ENCODE data around the gene CRP. TPM values are rescaled to one million over a fixed set of nuclear protein-coding genes. Genes with fewer than 3 reads are reported as not detected.
"Not testable (repeated sequence)": the region's sequence is repeated elsewhere in the genome, so short reads cannot be mapped to it uniquely, and the experiment has no call there.

Gene CRP
- total RNA-seq, 1 donor from 2014 or later: not detected

- DNase-seq (ENCODE audit: low spot score in 2 of 2) (no peak), FAIRE-seq (no peak)
These were observed 9.9 kb downstream of the CRP start for GRCh38 chr1:159704481-159704880.

GRCh38 chr1:159700312-159700711 lies 14.1 kb downstream of the CRP start:
- FAIRE-seq: no peak

GRCh38 chr1:159699653-159700052 lies 14.7 kb downstream of the CRP start:
- no peak for DNase-seq (ENCODE audit: low spot score in 2 of 2)
- no peak for FAIRE-seq

More at GRCh38 chr1:159700312-159700711, 14.1 kb downstream of the CRP start:
- DNase-seq (ENCODE audit: low spot score in 2 of 2): no peak

- FAIRE-seq: no peak
- DNase-seq (ENCODE audit: low spot score in 2 of 2): no peak
These were observed 15.1 kb downstream of the CRP start for GRCh38 chr1:159699246-159699645.

GRCh38 chr1:159687511-159687910 lies 26.9 kb downstream of the CRP start:
- DNase-seq (ENCODE audit: low spot score in 2 of 2) (no peak), FAIRE-seq (no peak)

GRCh38 chr1:159686599-159687299 lies 27.6 kb downstream of the CRP start:
- FAIRE-seq (no peak), DNase-seq (ENCODE audit: low spot score in 2 of 2) (no peak)

GRCh38 chr1:159678939-159679338 lies 35.5 kb downstream of the CRP start:
- FAIRE-seq (no peak), DNase-seq (ENCODE audit: low spot score in 2 of 2) (no peak)

GRCh38 chr1:159675046-159675445 lies 39.3 kb downstream of the CRP start:
- FAIRE-seq (no peak), DNase-seq (ENCODE audit: low spot score in 2 of 2) (no peak)

GRCh38 chr1:159672390-159672789 lies 42.0 kb downstream of the CRP start:
- FAIRE-seq; DNase-seq (ENCODE audit: low spot score in 2 of 2): not testable (repeated sequence)

- DNase-seq (ENCODE audit: low spot score in 2 of 2): no peak
- FAIRE-seq: no peak
These were observed 45.1 kb downstream of the CRP start for GRCh38 chr1:159669338-159669737.

- FAIRE-seq (no peak), DNase-seq (ENCODE audit: low spot score in 2 of 2) (no peak)
These were observed 45.6 kb downstream of the CRP start for GRCh38 chr1:159668739-159669138.

- FAIRE-seq: no peak
- no peak for DNase-seq (ENCODE audit: low spot score in 2 of 2)
These were observed 50.1 kb downstream of the CRP start for GRCh38 chr1:159664247-159664646.

- FAIRE-seq: no peak
- DNase-seq (ENCODE audit: low spot score in 2 of 2): no peak
These were observed 50.8 kb downstream of the CRP start for GRCh38 chr1:159663552-159663951.

Other genes starting within 250 kb of the CRP start
- gene OR10J5, start 178.6 kb downstream of the CRP start, total RNA-seq: not detected
- not detected for gene APCS, start 126.8 kb downstream of the CRP start, total RNA-seq
- gene DUSP23, start 66.4 kb upstream of the CRP start, total RNA-seq: 22.8 TPM
- not detected for gene FCRL6, start 87.8 kb upstream of the CRP start, total RNA-seq
- gene SLAMF8, start 112.3 kb upstream of the CRP start, total RNA-seq: not detected
- gene VSIG8, start 148.1 kb upstream of the CRP start, total RNA-seq: not detected
- under 0.01 TPM for gene CFAP45, start 185.6 kb upstream of the CRP start, total RNA-seq
- gene TAGLN2, start 210.9 kb upstream of the CRP start, total RNA-seq: 18.8 TPM
- gene IGSF9, start 231.0 kb upstream of the CRP start, total RNA-seq: 5.3 TPM
- not detected for gene SLAMF9, start 239.6 kb upstream of the CRP start, total RNA-seq

Data from frontal cortex (tissue), 4 donors.